ENCODE results near the gene GSX2.

- TF ChIP-seq, protein P1, sequence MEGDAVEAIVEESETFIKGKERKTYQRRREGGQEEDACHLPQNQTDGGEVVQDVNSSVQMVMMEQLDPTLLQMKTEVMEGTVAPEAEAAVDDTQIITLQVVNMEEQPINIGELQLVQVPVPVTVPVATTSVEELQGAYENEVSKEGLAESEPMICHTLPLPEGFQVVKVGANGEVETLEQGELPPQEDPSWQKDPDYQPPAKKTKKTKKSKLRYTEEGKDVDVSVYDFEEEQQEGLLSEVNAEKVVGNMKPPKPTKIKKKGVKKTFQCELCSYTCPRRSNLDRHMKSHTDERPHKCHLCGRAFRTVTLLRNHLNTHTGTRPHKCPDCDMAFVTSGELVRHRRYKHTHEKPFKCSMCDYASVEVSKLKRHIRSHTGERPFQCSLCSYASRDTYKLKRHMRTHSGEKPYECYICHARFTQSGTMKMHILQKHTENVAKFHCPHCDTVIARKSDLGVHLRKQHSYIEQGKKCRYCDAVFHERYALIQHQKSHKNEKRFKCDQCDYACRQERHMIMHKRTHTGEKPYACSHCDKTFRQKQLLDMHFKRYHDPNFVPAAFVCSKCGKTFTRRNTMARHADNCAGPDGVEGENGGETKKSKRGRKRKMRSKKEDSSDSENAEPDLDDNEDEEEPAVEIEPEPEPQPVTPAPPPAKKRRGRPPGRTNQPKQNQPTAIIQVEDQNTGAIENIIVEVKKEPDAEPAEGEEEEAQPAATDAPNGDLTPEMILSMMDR (IDR thresholded peaks at IDR 0.05) = no peak
- TF ChIP-seq JUNB (IDR thresholded peaks at IDR 0.05) (no peak), RCOR1 (IDR thresholded peaks at IDR 0.05; ENCODE audit: low read depth, low read length) (no peak), POLR2A (IDR thresholded peaks at IDR 0.05; ENCODE audit: low read length) (no peak), MAFK (IDR thresholded peaks at IDR 0.05; ENCODE audit: partially characterized antibody) (no peak), RAD21 (conservative IDR thresholded peaks at IDR 0.05 in 1 of 2, IDR thresholded peaks at IDR 0.05 in 1 of 2) (no peak), EP300 (IDR thresholded peaks at IDR 0.05) (no peak), ATOH8 (CRISPR knock-in tag; IDR thresholded peaks at IDR 0.05; ENCODE audit: low read depth) (no peak), POLR2AphosphoS2 (conservative IDR thresholded peaks at IDR 0.05; ENCODE audit: low read length) (no peak)
- TF ChIP-seq, protein P2, sequence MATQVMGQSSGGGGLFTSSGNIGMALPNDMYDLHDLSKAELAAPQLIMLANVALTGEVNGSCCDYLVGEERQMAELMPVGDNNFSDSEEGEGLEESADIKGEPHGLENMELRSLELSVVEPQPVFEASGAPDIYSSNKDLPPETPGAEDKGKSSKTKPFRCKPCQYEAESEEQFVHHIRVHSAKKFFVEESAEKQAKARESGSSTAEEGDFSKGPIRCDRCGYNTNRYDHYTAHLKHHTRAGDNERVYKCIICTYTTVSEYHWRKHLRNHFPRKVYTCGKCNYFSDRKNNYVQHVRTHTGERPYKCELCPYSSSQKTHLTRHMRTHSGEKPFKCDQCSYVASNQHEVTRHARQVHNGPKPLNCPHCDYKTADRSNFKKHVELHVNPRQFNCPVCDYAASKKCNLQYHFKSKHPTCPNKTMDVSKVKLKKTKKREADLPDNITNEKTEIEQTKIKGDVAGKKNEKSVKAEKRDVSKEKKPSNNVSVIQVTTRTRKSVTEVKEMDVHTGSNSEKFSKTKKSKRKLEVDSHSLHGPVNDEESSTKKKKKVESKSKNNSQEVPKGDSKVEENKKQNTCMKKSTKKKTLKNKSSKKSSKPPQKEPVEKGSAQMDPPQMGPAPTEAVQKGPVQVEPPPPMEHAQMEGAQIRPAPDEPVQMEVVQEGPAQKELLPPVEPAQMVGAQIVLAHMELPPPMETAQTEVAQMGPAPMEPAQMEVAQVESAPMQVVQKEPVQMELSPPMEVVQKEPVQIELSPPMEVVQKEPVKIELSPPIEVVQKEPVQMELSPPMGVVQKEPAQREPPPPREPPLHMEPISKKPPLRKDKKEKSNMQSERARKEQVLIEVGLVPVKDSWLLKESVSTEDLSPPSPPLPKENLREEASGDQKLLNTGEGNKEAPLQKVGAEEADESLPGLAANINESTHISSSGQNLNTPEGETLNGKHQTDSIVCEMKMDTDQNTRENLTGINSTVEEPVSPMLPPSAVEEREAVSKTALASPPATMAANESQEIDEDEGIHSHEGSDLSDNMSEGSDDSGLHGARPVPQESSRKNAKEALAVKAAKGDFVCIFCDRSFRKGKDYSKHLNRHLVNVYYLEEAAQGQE (IDR thresholded peaks at IDR 0.05) = no peak; the same call in 1 of the 2 replicates
Observed at GRCh38 chr4:54063737-54064316, 36.1 kb upstream of the GSX2 start.

Measured in A549 (cell line).